WTC11 (cell line): Measurements from ENCODE around the gene NEIL3.

Experiments used
- ESRRA ChIP-seq: sonication (generic); formaldehyde crosslinking; IDR thresholded peaks from 2 replicates; pipeline ENCODE4 v1.8.1; 2022; ENCODE audit warnings: mild to moderate bottlenecking, missing genetic modification reagents, borderline replicate concordance
- NR3C1 ChIP-seq: sonication (generic); formaldehyde crosslinking; conservative IDR thresholded peaks from 2 replicates; pipeline ENCODE4 v1.8.1; 2023; ENCODE audit warnings: low read depth, mild to moderate bottlenecking, missing genetic modification reagents
- OVOL2 ChIP-seq: fragments of 250-450 bp; sonication (Bioruptor Pico); IDR thresholded peaks from 2 replicates; pipeline ENCODE4 v1.9.0; 2021; ENCODE audit warnings: mild to moderate bottlenecking, borderline replicate concordance
- ZNF232 ChIP-seq: sonication (generic); formaldehyde crosslinking; IDR thresholded peaks from 2 replicates; pipeline ENCODE4 v1.8.0; 2022; ENCODE audit warnings: mild to moderate bottlenecking, missing genetic modification reagents
- TF ChIP-seq, protein P1 (sequence below): fragments of 200-600 bp; IDR thresholded peaks from 2 replicates; pipeline ENCODE4 v1.8.0; 2022; ENCODE audit warnings: antibody characterized with exemption
- TF ChIP-seq, protein P2 (sequence below): sonication (generic); formaldehyde crosslinking; IDR thresholded peaks from 2 replicates; pipeline ENCODE4 v1.8.0; 2022; ENCODE audit warnings: mild to moderate bottlenecking, missing genetic modification reagents

- TF ChIP-seq, protein P1, sequence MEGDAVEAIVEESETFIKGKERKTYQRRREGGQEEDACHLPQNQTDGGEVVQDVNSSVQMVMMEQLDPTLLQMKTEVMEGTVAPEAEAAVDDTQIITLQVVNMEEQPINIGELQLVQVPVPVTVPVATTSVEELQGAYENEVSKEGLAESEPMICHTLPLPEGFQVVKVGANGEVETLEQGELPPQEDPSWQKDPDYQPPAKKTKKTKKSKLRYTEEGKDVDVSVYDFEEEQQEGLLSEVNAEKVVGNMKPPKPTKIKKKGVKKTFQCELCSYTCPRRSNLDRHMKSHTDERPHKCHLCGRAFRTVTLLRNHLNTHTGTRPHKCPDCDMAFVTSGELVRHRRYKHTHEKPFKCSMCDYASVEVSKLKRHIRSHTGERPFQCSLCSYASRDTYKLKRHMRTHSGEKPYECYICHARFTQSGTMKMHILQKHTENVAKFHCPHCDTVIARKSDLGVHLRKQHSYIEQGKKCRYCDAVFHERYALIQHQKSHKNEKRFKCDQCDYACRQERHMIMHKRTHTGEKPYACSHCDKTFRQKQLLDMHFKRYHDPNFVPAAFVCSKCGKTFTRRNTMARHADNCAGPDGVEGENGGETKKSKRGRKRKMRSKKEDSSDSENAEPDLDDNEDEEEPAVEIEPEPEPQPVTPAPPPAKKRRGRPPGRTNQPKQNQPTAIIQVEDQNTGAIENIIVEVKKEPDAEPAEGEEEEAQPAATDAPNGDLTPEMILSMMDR: no peak
- TF ChIP-seq OVOL2 (no peak), NR3C1 (CRISPR knock-in tag) (no peak), ZNF232 (CRISPR knock-in tag) (no peak), ESRRA (CRISPR knock-in tag) (no peak)
- TF ChIP-seq, protein P2, sequence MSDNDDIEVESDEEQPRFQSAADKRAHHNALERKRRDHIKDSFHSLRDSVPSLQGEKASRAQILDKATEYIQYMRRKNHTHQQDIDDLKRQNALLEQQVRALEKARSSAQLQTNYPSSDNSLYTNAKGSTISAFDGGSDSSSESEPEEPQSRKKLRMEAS (CRISPR knock-in tag): no peak
These were observed 12.0 kb downstream of the NEIL3 start for GRCh38 chr4:177321647-177322046.
